Measurements from ENCODE around the gene SLC7A11.
"Not testable (repeated sequence)": the region's sequence is repeated elsewhere in the genome, so short reads cannot be mapped to it uniquely, and the experiment has no call there.

Gene SLC7A11

GRCh38 chr4:138233313-138234034 is 8.7 kb downstream of the SLC7A11 start:
- Mint-ChIP-seq H3K4me1 (peaks cover 4% of the 10 kb centered on the region), H3K27ac (no peak overlapping the region), H3K36me3 (no peaks in the 10 kb centered on the region), H3K9me3 (peaks cover 4% of the 10 kb centered on the region), H3K27me3 (no peaks in the 10 kb centered on the region), H3K4me3 (no peak overlapping the region)

DNA sequence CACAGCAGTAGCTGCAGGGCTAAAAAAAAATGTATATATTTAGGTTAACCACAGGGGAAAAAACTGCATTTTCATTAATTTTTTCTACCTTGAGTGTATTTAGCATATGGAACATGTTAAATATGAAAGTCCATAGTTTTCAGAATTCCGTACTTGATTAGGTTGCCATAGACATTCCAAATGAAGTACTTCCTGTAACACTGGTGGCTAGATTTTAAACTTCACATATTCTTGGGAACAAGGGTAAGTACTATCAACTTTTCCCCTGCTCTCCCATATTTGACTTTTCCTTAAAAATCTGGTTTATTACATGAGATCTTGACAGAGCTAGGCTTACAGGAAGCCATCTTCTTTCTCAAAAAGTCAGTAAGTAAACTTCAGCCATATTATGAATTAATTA is 9.8 kb downstream of the SLC7A11 start:
- peaks cover 4% of the 10 kb centered on the region for H3K9me3 Mint-ChIP-seq
- H3K27ac Mint-ChIP-seq, result no peak overlapping the region
- H3K36me3 Mint-ChIP-seq, result no peaks in the 10 kb centered on the region
- H3K27me3 Mint-ChIP-seq, result no peaks in the 10 kb centered on the region
- H3K4me3 Mint-ChIP-seq, result no peak overlapping the region
- peaks cover 4% of the 10 kb centered on the region for H3K4me1 Mint-ChIP-seq

DNA sequence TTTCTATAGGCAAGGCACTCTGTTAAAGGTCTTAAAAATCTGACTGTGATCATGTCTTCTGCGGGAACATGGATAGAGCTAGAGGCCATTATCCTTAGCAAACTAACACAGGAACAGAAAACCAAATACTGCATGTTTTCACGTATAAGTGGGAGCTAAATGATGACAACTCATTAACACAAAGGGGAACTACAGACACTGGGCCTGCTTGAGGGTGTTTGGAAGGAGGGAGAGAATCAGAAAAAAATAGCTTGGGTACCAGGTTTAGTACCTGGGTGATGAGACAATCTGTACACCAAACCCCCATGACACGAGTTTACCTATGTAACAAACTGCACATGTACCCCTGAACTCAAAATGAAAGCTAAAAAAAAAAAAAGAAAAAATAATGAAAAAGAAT is 12.1 kb downstream of the SLC7A11 start:
- Mint-ChIP-seq H3K27me3 (no peaks in the 10 kb centered on the region), H3K27ac (no peak overlapping the region), H3K4me3 (no peak overlapping the region), H3K4me1 (no peaks in the 10 kb centered on the region), H3K36me3 (no peaks in the 10 kb centered on the region), H3K9me3 (no peaks in the 10 kb centered on the region)

- no peaks in the 10 kb centered on the region for H3K9me3 Mint-ChIP-seq
- H3K36me3 Mint-ChIP-seq, result no peaks in the 10 kb centered on the region
- no peaks in the 10 kb centered on the region for H3K27me3 Mint-ChIP-seq
- H3K4me1 Mint-ChIP-seq, result no peaks in the 10 kb centered on the region
- H3K4me3 Mint-ChIP-seq, result no peak overlapping the region
- no peak overlapping the region for H3K27ac Mint-ChIP-seq
These were observed 13.0 kb downstream of the SLC7A11 start for GRCh38 chr4:138229160-138229559.

DNA sequence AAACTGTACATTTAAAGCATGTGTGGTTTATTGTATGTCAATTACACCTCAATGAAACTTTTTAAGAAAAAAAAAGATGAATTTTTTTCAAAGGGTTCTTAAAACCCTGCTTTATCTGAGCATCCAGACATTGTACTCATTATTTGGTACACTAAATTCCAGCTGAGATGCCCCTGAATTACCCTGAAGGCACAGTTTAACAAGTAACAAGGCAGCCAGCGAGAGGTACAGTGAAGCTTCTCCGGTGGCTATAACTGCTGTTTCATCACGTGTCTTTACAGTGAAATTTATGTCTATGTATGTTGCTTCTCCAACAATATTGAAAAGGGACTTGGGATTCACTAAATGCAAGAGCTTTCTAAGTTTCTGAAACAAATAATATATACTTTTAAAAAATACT is 15.8 kb downstream of the SLC7A11 start:
- Mint-ChIP-seq H3K27me3 (no peaks in the 10 kb centered on the region), H3K36me3 (no peaks in the 10 kb centered on the region), H3K4me1 (no peaks in the 10 kb centered on the region), H3K4me3 (no peak overlapping the region), H3K27ac (no peak overlapping the region), H3K9me3 (no peaks in the 10 kb centered on the region)

DNA sequence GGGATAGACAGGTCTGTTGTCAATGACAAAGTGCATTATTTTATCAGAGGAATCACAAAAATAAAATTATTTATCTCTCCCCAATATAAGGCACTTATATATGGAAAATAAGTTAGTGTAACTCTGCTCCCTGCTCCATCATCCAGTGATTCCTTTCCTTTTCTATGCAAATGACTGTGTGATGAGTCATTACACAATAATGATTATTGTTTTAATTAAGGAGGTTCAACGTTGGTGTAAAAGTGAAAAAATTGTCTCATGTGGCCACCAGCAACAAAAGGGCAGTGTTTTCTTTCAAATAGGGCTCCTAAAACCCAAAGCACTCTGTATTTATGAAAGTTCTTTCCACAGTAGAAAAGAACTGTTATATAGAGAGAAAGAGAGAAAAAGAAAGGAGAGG is 16.7 kb downstream of the SLC7A11 start:
- Mint-ChIP-seq H3K9me3 (no peaks in the 10 kb centered on the region), H3K27ac (no peak overlapping the region), H3K4me1 (no peaks in the 10 kb centered on the region), H3K27me3 (no peaks in the 10 kb centered on the region), H3K4me3 (no peak overlapping the region), H3K36me3 (no peaks in the 10 kb centered on the region)

- Mint-ChIP-seq H3K27me3 (no peaks in the 10 kb centered on the region), H3K4me1 (no peaks in the 10 kb centered on the region), H3K4me3 (no peak overlapping the region), H3K36me3 (no peaks in the 10 kb centered on the region), H3K9me3 (no peaks in the 10 kb centered on the region), H3K27ac (no peak overlapping the region)
These were observed 17.5 kb downstream of the SLC7A11 start for GRCh38 chr4:138224614-138225013.

GRCh38 chr4:138223231-138223910 is 18.8 kb downstream of the SLC7A11 start:
- Mint-ChIP-seq H3K4me3 (no peak overlapping the region), H3K27me3 (no peaks in the 10 kb centered on the region), H3K27ac (no peak overlapping the region), H3K36me3 (no peaks in the 10 kb centered on the region), H3K4me1 (no peaks in the 10 kb centered on the region), H3K9me3 (no peaks in the 10 kb centered on the region)

GRCh38 chr4:138222046-138222445 is 20.1 kb downstream of the SLC7A11 start:
- no peaks in the 10 kb centered on the region for H3K36me3 Mint-ChIP-seq
- H3K27ac Mint-ChIP-seq, result no peak overlapping the region
- no peaks in the 10 kb centered on the region for H3K9me3 Mint-ChIP-seq
- no peaks in the 10 kb centered on the region for H3K27me3 Mint-ChIP-seq
- no peak overlapping the region for H3K4me3 Mint-ChIP-seq
- no peaks in the 10 kb centered on the region for H3K4me1 Mint-ChIP-seq

- H3K27ac Mint-ChIP-seq, result no peak overlapping the region
- no peaks in the 10 kb centered on the region for H3K9me3 Mint-ChIP-seq
- no peaks in the 10 kb centered on the region for H3K36me3 Mint-ChIP-seq
- H3K4me3 Mint-ChIP-seq, result no peak overlapping the region
- no peaks in the 10 kb centered on the region for H3K4me1 Mint-ChIP-seq
- H3K27me3 Mint-ChIP-seq, result no peaks in the 10 kb centered on the region
These were observed 23.2 kb downstream of the SLC7A11 start for GRCh38 chr4:138218976-138219375.

GRCh38 chr4:138217567-138217966 is 24.6 kb downstream of the SLC7A11 start:
- Mint-ChIP-seq H3K9me3 (no peaks in the 10 kb centered on the region), H3K36me3 (no peaks in the 10 kb centered on the region), H3K4me1 (no peaks in the 10 kb centered on the region), H3K27me3 (no peaks in the 10 kb centered on the region), H3K4me3 (no peak overlapping the region), H3K27ac (no peak overlapping the region)

DNA sequence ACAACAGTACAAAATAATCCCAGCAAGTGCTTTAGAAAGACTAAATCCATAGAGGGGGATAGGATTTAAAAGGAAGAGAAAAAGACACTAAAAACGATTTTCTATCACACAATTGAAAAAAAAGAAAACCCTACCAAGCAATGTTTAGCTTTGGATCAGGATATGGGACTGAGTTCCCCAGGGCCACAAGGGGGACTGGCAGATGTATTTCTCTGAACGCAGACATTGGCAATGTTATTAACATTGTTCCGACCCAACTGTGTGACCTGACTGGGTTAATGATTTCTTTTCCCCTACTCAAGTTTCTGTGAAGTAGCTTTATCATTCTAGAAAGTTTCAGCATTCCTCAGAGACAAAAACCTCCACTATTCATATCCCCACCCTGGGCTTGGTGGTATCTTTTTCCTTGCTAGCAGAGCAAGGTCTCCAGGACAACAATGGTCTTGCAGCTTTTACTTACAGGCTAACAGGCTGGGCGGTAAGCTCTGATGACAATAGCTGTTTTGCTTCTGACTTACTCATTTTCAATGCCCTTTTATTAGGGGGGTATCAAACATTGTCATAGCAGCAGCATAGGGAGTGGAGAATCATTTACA is 25.8 kb downstream of the SLC7A11 start:
- H3K36me3 Mint-ChIP-seq, result no peaks in the 10 kb centered on the region
- no peaks in the 10 kb centered on the region for H3K4me1 Mint-ChIP-seq
- H3K4me3 Mint-ChIP-seq, result no peak overlapping the region
- no peaks in the 10 kb centered on the region for H3K9me3 Mint-ChIP-seq
- H3K27me3 Mint-ChIP-seq, result no peaks in the 10 kb centered on the region
- no peak overlapping the region for H3K27ac Mint-ChIP-seq

DNA sequence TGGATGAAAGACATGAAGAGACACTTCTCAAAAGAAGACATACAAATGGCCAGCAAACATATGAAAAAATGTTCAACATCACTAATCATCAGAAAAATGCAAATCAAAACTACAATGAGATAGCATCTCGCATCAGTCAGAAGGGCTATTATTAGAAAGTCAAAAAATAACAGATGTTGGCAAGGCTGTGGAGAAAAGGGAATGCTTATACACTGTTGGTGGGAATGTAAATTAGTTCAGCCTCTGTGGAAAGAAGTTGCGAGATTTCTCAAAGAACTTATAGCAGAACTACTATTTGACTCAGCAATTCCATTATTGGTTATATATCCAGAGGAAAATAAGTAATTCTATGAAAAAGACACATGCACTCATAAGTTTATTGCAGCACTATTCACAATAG is 31.6 kb downstream of the SLC7A11 start:
- not testable (repeated sequence) for H3K36me3 Mint-ChIP-seq, H3K4me3 Mint-ChIP-seq, H3K27me3 Mint-ChIP-seq, H3K9me3 Mint-ChIP-seq, H3K27ac Mint-ChIP-seq, H3K4me1 Mint-ChIP-seq

- no peak overlapping the region for H3K27ac Mint-ChIP-seq
- H3K36me3 Mint-ChIP-seq, result no peaks in the 10 kb centered on the region
- H3K27me3 Mint-ChIP-seq, result no peaks in the 10 kb centered on the region
- no peak overlapping the region for H3K4me3 Mint-ChIP-seq
- no peaks in the 10 kb centered on the region for H3K9me3 Mint-ChIP-seq
- H3K4me1 Mint-ChIP-seq, result no peaks in the 10 kb centered on the region
These were observed 33.1 kb downstream of the SLC7A11 start for GRCh38 chr4:138209094-138209493.

DNA sequence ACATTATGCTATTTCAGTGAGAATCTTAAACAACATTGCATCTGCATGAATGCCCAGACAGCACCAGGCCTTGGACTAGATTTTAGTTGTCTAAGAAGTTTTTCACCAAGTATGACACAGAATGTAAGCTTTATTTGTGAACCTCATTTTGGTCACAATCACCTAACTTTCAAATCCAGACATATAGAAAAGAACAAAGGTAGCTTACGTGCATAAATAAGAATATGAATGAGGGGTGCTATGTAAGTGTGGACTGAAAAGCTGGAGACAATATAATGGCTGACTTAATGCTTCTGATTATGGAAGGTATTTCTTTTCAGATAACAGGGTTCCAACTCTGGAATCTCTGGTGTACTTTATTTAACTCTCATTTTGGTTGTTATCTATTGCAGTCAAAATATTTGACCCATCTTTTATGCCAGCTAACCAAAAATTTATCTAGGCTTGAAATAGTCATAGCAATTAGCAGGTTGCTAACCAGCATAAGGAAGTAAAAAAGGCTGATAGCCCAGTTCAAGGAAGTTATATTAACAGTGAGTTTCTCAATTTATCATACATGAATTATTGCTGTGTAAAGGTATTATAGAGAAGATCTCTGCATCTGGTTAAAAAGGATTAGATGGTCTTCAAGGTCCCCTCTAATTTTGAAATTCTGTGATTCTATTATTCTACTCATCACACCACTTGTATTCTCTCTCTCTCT is 36.5 kb downstream of the SLC7A11 start:
- no peaks in the 10 kb centered on the region for H3K36me3 Mint-ChIP-seq
- no peaks in the 10 kb centered on the region for H3K27me3 Mint-ChIP-seq
- H3K27ac Mint-ChIP-seq, result no peak overlapping the region
- H3K4me1 Mint-ChIP-seq, result no peaks in the 10 kb centered on the region
- no peaks in the 10 kb centered on the region for H3K9me3 Mint-ChIP-seq
- H3K4me3 Mint-ChIP-seq, result no peak overlapping the region

DNA sequence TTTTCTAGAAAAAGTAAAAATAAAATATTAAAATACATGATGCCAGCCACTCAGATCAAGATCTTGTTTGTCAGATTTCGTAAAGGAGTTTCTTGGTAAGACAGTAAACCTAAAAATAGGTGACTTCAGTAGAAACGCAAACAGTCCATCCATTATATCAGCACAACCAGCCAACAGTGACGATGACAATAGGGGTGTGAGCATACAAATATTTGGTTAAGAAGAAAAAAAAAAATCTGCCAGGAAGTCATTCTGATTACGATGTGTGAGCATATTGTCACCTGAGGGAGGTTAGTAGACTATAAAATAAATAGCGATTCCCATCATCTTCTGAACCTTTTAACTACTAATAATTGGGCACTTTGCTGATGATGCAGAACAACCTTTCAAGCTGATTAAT is 37.6 kb downstream of the SLC7A11 start:
- Mint-ChIP-seq H3K4me1 (no peaks in the 10 kb centered on the region), H3K27ac (no peak overlapping the region), H3K9me3 (no peaks in the 10 kb centered on the region), H3K4me3 (no peak overlapping the region), H3K36me3 (no peaks in the 10 kb centered on the region), H3K27me3 (no peaks in the 10 kb centered on the region)

Data from activated naive CD4-positive, alpha-beta T cell treated with anti-CD3 and anti-CD28 coated beads, Interleukin-2, amount 50 U/mL, for 24 hours (primary cell).